Esophagus (tissue), 2 donors: Measurements from ENCODE around the gene ZNF236. TPM values are rescaled to one million over a fixed set of nuclear protein-coding genes. Genes with fewer than 3 reads are reported as not detected.

Source experiments
- H3K27ac ChIP-seq, 2 donors: one replicate each; pipeline ENCODE4 v1.5.1; 2013; ENCODE audit warnings: low read depth in 2 of 2, mild to moderate bottlenecking in 2 of 2, inconsistent platforms in 1 of 2, low read length in 1 of 2, moderate library complexity in 1 of 2
- H3K27me3 ChIP-seq, 2 donors: one replicate each; pipeline ENCODE4 v1.6.1; 2013; ENCODE audit warnings: low read length in 2 of 2, control low read depth in 1 of 2, mild to moderate bottlenecking in 1 of 2; ENCODE audit not compliant: insufficient read depth in 2 of 2, control insufficient read depth in 1 of 2
- H3K36me3 ChIP-seq, 2 donors: one replicate each; pipeline ENCODE4 v1.6.1; 2013; ENCODE audit warnings: low read length in 1 of 2; ENCODE audit not compliant: control insufficient read depth in 2 of 2, insufficient read depth in 2 of 2
- H3K4me1 ChIP-seq, 2 donors: one replicate each; pipeline ENCODE4 v1.6.1; 2013; ENCODE audit warnings: low read length in 1 of 2; ENCODE audit not compliant: control insufficient read depth in 2 of 2, insufficient read depth in 2 of 2
- H3K4me3 ChIP-seq, 2 donors: one replicate each; pipeline ENCODE4 v1.5.1; 2013; ENCODE audit warnings: low read length in 2 of 2, mild to moderate bottlenecking in 2 of 2, low read depth in 1 of 2, moderate library complexity in 1 of 2
- H3K9me3 ChIP-seq, 2 donors: one replicate each; pipeline ENCODE4 v1.6.1; 2013; ENCODE audit warnings: mild to moderate bottlenecking in 2 of 2, low read depth in 1 of 2, low read length in 1 of 2, moderate library complexity in 1 of 2; ENCODE audit not compliant: control insufficient read depth in 2 of 2, insufficient read depth in 1 of 2
- WGBS, 2 donors: extraction: QIAGEN DNeasy Blood & Tissue Kit; methylation state at CpG; one replicate each; pipeline ENCODE4 v1.1.7; 2013; 5-methylcytosine and 5-hydroxymethylcytosine counted together
- polyA plus RNA-seq, 2 donors: library from polyadenylated mRNA; stranded (reverse); fragments of 200-250 nt; gene quantifications; one replicate each; pipeline ENCODE4 v1.2.3, GENCODE V29; 2013
- donor health status: healthy with polysubstance abuse.
- donor health status: Bipolar disorder and iron deficiency.

ZNF236 gene
- polyA plus RNA-seq, 2 donors: 1.3 to 3.0 TPM

DNA sequence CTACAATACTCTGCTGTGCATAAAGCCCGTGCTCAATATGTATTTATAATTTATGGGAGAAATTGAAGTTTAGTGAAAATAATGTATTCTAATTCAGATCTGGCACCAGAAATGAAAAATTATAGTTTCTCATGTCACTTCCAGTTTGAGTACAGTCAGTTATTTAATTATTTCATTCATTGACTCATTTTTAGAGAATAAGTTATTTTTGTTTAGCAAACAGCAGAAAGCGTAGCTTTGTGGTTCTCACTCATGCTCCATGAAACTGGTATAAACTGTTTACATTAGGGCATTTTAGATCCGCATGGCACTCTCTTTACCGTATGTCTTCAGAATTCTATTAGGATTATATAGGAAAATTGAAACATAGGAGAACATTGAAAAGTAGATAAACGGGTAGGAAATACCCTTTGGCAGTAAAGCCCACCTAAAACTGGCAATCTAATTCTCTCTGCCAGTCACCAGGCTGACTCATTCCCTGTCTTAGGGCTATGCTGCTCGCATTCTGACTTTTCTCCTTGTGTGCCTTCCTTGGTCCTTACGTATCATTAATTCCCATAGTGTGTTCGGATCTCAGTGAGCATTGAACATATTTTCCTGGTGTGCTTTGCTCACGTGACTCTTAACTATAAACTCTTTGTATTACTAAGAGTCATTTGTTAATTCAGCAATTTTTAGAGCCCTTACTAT, 106.0 kb downstream of the ZNF236 start:
- H3K4me1 ChIP-seq: no peaks in the 10 kb centered on the region
- WGBS, 2 donors: 88 to 89% methylated on average over 9 of the region's 9 CpGs
- H3K27me3 ChIP-seq: no peaks in the 10 kb centered on the region
- no peak overlapping the region for H3K4me3 ChIP-seq
- H3K27ac ChIP-seq: no peak overlapping the region
- H3K36me3 ChIP-seq: peaks cover 8 to 25% of the 10 kb centered on the region in 2 donors
- H3K9me3 ChIP-seq: no peaks in the 10 kb centered on the region

GRCh38 chr18:76931171-76931570, 108.8 kb downstream of the ZNF236 start:
- H3K4me3 ChIP-seq: no peak overlapping the region
- no peak overlapping the region for H3K27ac ChIP-seq
- H3K4me1 ChIP-seq: no peaks in the 10 kb centered on the region
- H3K9me3 ChIP-seq: no peaks in the 10 kb centered on the region
- WGBS, 2 donors: 86 to 88% methylated on average over 6 of the region's 6 CpGs
- H3K27me3 ChIP-seq: no peaks in the 10 kb centered on the region
- peaks cover 7 to 26% of the 10 kb centered on the region in 2 donors for H3K36me3 ChIP-seq

DNA sequence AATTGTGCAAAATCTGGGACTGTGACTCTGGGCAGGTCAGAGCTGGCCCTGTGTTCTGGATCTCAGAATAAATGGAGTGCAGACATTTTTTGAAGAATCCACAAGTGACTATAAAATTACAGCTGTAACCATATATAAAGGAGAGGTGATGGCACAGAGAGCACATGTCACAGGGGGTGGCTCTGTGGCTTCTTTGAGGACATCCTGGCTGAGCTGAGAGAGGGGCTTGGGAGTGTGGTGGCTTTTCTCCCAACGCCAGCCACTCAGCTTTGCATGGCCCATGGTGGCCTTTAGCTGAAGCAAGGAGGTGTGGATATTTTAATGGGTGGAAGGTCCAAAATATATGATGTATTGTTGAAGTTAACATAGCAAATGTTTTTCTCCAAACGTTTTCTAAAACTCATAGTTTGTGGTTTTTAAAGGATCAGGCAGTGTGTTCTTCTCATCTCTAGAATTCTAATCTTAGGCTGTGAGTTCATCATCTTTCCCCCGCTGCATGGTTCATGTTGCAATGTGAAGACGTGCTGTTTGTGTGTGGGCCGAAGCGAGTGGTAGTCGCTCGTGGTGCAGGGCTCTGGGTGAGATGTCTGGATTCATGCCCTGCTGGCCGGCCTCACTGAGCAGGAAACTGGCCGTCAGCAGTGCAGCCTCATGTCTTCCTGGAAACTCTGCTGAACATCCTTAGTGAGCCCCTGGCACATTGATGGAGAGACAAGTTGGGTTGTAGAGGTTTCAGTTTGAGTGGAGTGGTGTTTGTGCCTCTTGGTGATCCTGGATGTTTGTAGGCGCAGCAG, 109.9 kb downstream of the ZNF236 start:
- no peak overlapping the region for H3K27ac ChIP-seq
- H3K36me3 ChIP-seq: peaks cover 10 to 25% of the 10 kb centered on the region in 2 donors
- no peaks in the 10 kb centered on the region for H3K9me3 ChIP-seq
- no peak overlapping the region for H3K4me3 ChIP-seq
- H3K4me1 ChIP-seq: no peaks in the 10 kb centered on the region
- H3K27me3 ChIP-seq: no peaks in the 10 kb centered on the region
- whole genome bisulfite sequencing, 2 donors: 76 to 83% methylated on average over 11 of the region's 11 CpGs

DNA sequence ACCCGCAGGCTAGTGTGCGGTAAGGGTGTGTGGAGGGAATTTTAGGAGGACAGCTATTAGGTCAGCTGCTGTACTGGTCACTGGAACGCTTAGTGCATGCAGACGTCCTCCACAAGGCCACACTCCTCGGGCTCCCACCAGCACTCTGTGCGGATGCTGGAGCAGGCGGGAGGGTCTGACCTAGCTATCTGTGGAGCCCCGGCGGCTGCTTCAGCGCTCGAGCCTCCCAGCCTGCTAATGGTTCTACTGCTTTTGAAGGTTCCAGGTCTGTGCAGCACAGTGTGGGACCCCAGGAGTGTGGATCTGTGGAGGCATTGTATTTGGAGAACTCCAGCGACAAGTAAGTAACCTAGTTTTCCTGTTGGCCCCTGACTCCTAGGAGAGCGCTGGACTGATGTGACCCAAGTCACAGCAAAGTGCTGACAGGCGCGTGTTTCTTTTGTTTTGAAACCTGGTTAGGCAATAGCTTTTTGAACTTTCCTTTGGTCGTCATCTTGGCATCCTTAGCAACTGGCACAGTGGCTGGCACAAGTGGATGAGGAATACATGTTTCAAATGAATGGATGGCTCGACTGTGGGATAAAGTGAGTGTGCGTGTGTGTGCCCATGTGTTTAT, 113.5 kb downstream of the ZNF236 start:
- H3K9me3 ChIP-seq: no peaks in the 10 kb centered on the region
- 92 to 93% methylated on average over 18 of the region's 18 CpGs for WGBS, 2 donors
- no peaks in the 10 kb centered on the region for H3K4me1 ChIP-seq
- no peaks in the 10 kb centered on the region for H3K27me3 ChIP-seq
- H3K36me3 ChIP-seq: peaks cover 7 to 35% of the 10 kb centered on the region in 2 donors
- no peak overlapping the region for H3K4me3 ChIP-seq
- no peak overlapping the region for H3K27ac ChIP-seq

DNA sequence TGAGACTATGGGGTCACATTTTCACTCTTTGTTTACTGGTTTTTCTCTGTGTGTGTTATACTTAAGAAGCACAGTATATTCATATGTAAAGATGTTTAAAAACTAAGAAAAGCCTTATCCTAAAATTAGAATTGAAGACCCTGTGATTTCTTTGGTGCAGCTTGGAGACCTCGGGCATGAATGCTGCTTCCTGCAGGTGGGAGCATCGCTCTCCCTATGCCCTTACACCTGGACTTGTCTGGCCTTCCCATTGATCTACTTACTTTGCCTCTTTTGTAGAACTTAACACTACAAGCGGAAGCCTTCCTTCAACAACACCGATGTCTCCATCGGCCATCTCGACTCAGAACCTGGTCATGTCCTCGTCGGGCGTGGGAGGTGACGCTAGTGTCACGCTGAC, 114.5 kb downstream of the ZNF236 start:
- peaks cover 7 to 41% of the 10 kb centered on the region in 2 donors for H3K36me3 ChIP-seq
- no peaks in the 10 kb centered on the region for H3K9me3 ChIP-seq
- 96 to 98% methylated on average over 11 of the region's 11 CpGs for WGBS, 2 donors

DNA sequence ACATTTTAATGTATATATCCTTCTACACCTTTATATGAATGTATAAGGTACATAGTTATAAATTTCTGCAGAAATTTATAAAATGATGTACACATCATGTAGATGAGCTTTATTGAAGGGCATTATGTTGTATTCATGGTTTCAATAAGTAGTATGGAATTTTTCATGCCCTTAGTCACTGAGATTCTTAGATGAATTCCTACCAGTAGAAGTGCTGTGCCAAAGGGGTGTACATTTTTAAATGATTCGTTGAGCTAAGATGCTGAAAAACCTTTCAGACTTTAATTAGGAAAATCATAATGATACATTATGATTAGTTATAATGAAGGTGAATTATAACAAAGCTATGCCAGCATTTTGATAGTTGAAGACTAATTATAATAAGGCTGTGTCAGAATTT, 115.2 kb downstream of the ZNF236 start:
- no peaks in the 10 kb centered on the region for H3K9me3 ChIP-seq
- H3K4me3 ChIP-seq: no peak overlapping the region
- 68 to 83% methylated on average over 1 of the region's 1 CpG for WGBS, 2 donors
- H3K4me1 ChIP-seq: no peaks in the 10 kb centered on the region
- H3K27me3 ChIP-seq: no peaks in the 10 kb centered on the region
- H3K27ac ChIP-seq: no peak overlapping the region
- peaks cover 7 to 35% of the 10 kb centered on the region in 2 donors for H3K36me3 ChIP-seq

More for the DNA sequence above, 114.5 kb downstream of the ZNF236 start:
- H3K4me1 ChIP-seq: no peaks in the 10 kb centered on the region
- no peaks in the 10 kb centered on the region for H3K27me3 ChIP-seq
- H3K27ac ChIP-seq: no peak overlapping the region
- no peak overlapping the region for H3K4me3 ChIP-seq

DNA sequence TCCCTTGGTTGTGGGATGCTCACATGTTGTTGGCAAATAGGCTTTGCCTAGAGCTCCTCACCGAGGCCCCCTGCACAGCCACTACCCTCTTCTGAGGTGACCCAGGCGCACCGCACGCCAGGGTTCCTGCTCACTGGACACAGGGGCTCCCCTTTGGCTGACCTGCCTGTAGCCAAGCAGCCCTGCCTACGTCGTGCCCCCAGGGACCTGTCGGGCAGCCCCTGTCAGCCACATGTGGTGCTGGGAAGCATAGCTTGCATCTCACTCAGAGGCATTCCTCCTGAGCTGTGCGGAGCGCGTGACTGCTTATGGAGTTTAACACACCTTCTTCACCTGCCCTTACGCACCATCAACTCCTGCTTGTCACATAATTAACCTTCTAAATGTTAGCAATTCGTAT, 116.3 kb downstream of the ZNF236 start:
- Histone ChIP-seq H3K4me3 (no peak overlapping the region), H3K4me1 (no peaks in the 10 kb centered on the region), H3K27me3 (no peaks in the 10 kb centered on the region), H3K36me3 (peaks cover 7 to 35% of the 10 kb centered on the region in 2 donors), H3K27ac (no peak overlapping the region), H3K9me3 (no peaks in the 10 kb centered on the region)
- 94% methylated on average over 12 of the region's 12 CpGs for WGBS, 2 donors

DNA sequence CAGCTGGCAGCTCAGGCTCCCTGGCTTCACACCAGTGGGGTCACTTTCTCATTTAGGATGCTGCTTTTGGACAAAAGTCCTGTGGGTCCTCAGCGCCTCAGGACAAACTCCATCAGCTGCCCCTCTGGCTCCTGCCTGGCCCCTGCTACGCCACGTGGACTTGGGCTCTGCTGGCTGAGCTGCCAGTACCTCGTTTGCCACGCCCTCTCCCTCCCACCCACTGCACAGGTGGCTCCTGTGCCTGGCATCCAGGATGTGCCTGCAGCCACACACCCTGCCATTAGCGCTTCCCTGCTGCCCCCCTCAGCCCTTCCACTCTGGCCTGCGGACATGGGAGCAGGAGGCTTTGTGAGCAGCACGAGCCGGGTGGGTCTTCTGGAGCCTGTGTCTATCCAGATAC, 118.9 kb downstream of the ZNF236 start:
- no peaks in the 10 kb centered on the region for H3K9me3 ChIP-seq
- H3K27ac ChIP-seq: no peak overlapping the region
- H3K4me3 ChIP-seq: no peak overlapping the region
- H3K4me1 ChIP-seq: no peaks in the 10 kb centered on the region
- no peaks in the 10 kb centered on the region for H3K27me3 ChIP-seq
- H3K36me3 ChIP-seq: peaks cover 3 to 24% of the 10 kb centered on the region in 2 donors
- WGBS, 2 donors: 84 to 85% methylated on average over 9 of the region's 9 CpGs

GRCh38 chr18:76943542-76944339, 121.4 kb downstream of the ZNF236 start:
- no peak overlapping the region for H3K4me3 ChIP-seq
- 79 to 86% methylated on average over 6 of the region's 6 CpGs for WGBS, 2 donors
- H3K27me3 ChIP-seq: no peaks in the 10 kb centered on the region
- no peaks in the 10 kb centered on the region for H3K4me1 ChIP-seq
- no peaks in the 10 kb centered on the region for H3K9me3 ChIP-seq
- peaks cover 10 to 17% of the 10 kb centered on the region in 2 donors for H3K36me3 ChIP-seq
- no peak overlapping the region for H3K27ac ChIP-seq
